IPS-11a (cell line): ENCODE results near the gene PACRG.
"Not testable (repeated sequence)": the region's sequence is repeated elsewhere in the genome, so short reads cannot be mapped to it uniquely, and the experiment has no call there.

Experiments
- H3K4me3 ChIP-seq: one replicate; pipeline ENCODE4 v1.5.1; 2013; ENCODE audit warnings: low read depth, low read length, control low read depth

PACRG gene

DNA sequence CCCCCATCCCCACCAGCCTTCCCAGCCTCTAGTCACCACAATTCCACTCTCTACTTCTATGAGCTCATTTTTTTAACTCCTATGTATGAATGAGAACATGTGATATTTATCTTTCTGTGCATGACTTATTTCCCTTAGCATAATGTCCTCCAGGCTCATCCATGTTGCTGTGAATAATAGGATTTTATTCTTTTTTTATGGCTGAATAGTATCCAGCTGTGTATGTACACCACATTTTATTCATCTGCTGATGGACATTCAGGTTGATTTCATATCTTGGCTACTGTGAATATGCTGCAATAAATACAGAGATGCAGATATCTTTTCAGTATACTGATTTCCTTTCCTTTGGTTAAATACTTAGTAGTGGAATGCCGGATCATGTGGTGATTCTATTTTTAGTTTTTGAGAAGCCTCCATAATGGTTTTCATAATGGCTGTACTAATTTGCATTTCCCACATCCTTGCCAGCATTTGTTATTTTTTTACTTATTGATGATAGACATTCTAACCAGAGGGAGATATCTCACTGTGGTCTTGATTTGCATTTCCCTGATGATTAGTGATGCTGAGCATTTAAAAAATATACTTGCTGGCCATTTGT, 194.9 kb downstream of the PACRG start:
- no peak overlapping the region for H3K4me3 ChIP-seq

DNA sequence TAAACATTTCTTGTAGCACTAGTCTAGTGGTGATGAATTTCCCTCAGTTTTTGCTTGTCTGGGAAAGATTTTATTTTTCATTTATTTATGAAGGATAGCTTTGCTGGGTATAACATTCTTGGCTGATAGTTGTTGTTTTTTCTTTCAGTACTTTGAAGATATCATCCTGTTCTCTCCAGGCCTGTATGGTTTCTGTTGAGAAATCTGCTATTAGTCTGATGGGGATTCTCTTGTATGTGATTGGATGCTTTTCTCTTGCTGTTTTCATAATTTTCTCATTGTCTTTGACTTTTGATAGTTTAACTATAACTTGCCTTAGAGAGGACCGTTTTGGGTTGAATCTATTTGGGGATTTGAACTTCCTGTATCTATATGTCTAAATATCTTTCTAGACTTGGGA, 207.1 kb downstream of the PACRG start:
- H3K4me3 ChIP-seq, result no peak overlapping the region

DNA sequence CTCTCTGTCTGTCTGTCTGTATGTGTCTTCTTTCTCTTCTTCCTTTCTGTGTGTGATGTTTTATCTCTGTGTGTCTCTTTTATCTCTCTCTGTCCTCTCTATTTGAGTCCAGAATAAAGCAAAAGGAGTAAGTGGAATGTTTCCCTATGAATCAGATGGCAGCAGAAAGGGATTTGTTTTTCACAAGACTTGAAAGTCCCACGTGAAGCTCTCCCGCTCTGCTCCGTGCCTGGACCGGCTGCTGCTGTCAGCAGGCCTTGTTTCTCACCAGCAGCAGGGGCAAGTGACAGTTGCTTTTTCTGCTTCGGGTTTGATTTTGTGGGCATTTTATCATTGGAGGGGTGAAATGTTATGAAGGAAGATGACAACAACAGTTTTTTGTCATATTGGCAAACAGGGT, 212.7 kb downstream of the PACRG start:
- no peak overlapping the region for H3K4me3 ChIP-seq

DNA sequence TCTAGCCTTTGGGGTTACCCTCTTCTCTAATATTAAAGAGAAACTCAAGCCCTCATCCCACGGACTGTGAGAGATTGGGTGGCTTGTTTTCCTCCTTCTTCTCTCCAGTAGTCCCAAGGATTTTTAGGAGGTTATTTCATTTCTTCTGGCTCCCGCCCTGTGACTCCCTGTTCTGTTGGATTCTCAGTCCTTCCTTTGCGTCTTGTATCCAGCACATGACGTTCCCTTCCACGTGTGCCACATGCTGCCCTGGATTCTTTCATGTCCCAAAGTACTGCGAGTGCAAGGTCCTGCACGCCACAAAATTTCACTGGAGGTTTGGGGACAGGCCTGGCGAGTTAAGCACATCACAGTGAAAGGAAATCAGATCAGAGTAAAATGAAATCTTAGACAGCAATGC, 213.4 kb downstream of the PACRG start:
- H3K4me3 ChIP-seq, result no peak overlapping the region

DNA sequence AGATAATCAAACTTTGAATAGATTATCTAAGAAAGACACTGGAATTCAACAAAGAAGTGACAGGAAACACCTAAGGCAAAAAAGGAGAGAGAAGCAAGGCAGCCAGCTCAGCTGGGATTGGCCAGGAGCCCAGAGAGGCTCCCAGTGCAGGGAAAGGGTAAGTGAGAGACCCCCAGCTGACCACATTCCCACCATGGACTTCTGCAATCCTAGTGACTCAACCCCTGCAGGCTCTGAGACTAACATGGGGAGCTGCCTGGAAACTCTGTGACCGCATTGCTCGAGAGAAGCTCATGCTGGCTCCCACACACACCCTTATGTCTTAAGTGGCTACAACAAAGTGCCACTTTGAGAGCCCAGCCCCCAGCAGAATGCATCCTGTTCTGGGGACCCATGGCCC, 215.1 kb downstream of the PACRG start:
- H3K4me3 ChIP-seq, result no peak overlapping the region

DNA sequence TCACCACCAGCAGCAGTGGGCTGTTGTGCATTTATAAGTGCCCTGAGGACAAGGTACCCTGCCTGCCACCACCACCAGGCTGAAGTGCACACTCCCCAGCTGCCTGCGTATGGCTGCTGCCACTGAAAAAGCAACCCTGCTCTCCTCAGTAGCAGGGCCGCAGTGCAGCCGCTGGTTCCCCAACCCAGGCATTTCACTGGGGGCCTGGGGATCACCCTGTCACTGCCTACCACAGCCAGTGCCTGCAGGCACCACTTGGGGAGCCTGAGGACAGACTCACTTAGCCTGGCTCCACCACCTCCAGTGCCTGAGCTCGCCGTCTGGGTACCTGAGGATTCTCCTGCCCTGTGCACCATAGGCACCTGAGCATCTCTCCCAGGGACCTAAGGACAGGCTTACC, 215.6 kb downstream of the PACRG start:
- H3K4me3 ChIP-seq, result no peak overlapping the region

DNA sequence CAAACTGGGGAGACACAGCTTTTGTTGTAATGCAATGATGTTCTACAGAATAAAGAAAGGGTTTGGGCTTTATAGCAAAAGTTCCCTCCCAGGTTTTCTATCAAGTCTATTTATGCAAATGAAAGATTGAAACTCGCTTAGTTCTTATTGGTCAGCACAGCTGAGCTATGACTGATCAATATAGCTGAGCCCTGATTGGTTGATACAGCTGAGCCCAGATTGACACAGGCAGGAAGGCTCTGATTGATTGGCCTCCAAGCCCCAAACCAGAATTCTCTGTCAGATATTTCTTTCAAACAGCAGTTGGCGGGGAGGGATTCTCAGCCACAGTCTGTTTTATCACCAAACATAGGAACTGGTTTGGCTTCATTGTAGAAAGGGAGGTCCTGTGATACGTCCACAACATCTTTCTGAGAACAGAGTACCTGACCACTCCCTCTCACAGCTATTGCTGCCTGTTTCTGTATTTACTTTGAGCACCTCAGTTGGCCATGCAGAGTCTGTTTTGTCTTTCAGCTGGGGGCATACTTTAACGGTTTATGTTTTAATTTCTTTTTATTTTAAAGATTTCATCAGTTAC, 223.5 kb downstream of the PACRG start:
- H3K4me3 ChIP-seq, result no peak overlapping the region

DNA sequence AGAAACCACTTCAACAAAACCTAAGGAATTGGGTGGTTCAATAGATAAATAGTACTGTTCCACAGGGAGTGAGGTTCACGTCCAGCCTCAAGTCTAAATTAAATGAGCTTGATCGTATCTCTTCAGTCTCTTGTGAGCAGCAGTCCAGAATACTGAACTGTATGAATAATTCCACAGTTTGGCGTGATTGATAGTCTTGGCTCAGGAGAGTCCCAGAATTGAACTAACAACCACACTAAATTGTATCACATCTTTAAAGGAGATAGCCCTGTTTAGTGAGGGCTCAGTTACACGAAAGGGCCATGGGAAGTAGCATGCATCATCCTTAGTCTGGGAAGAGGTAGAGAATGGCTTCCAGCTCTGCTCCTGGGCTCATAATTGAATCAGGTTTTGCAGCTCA, 224.6 kb downstream of the PACRG start:
- no peak overlapping the region for H3K4me3 ChIP-seq

- no peak overlapping the region for H3K4me3 ChIP-seq
Measured at GRCh38 chr6:162957062-162957461, 229.3 kb downstream of the PACRG start.

- H3K4me3 ChIP-seq, result no peak overlapping the region
Measured at GRCh38 chr6:162960679-162961457, 233.1 kb downstream of the PACRG start.

GRCh38 chr6:162962093-162962492, 234.3 kb downstream of the PACRG start:
- H3K4me3 ChIP-seq, result no peak overlapping the region

DNA sequence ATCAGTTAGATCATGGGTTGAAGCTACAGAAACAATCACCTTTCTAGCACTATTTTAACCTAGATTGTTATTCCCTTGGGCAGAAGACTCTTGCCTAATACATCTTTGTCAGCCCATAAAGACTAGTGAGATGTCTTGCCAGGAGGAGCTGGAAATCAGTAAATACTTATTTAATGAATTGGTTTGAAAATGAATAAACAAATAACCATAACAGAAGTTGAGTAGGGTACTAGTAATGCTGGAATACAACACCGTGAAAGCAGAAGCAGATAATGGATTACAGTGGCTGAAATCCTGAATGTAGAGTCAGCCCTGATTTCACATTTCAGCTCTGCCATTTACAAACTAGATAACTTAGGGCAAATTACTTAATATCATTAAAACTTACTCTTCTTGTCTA, 236.1 kb downstream of the PACRG start:
- H3K4me3 ChIP-seq, result no peak overlapping the region

DNA sequence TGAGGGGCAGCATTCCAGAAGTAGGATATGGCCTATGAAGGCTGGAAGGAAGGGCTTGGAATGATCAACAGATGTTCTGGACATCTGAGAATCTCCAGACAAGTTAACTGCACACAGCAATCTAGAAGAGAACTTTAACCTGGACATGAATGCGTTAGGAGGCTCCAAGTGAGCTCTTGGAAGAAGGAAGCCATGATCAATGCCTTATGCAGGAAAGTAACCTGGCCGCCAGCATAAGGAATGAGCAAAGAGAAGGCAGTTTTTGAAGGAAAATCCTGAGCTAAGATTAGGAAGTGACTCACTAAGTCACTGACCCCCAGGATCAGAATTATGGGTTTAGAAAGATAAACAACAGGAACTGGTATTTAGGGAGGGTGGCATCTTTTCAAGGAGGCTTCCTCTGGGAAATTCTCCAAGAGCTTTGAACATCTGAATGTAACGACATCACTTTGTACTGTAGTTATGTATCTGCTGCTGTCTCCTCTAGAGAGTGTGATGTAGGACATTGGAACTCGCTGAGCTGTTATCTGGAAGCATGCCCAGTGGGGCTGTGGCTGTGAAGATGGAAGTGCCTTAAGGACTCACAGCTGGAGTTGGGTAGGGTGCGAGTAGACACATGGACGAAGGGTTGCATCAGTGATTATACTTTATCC, 236.8 kb downstream of the PACRG start:
- H3K4me3 ChIP-seq, result no peak overlapping the region

DNA sequence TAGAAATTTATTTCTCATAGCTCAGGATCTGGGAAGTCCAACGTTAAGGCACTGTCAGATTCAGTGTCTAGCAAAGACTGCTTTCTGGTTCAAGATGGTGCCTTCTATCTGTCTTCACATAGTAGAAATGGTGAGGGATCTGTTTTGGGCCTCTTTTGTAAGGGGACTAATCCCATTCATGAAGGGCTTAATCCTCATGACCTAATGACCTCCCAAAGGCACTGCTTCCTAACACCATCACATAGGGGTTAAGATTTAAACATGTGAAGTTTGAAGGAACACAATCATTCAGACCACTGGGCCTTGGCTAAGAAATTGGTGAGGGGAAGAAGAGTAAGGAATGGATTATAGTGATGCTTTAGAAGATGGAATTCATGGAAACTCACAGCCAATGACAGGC, 237.6 kb downstream of the PACRG start:
- no peak overlapping the region for H3K4me3 ChIP-seq

GRCh38 chr6:162970246-162970645, 242.5 kb downstream of the PACRG start:
- H3K4me3 ChIP-seq, result no peak overlapping the region

GRCh38 chr6:162971356-162971755, 243.6 kb downstream of the PACRG start:
- no peak overlapping the region for H3K4me3 ChIP-seq

- H3K4me3 ChIP-seq, result no peak overlapping the region
Measured at GRCh38 chr6:162973151-162973872, 245.5 kb downstream of the PACRG start.

GRCh38 chr6:162973980-162974379, 246.2 kb downstream of the PACRG start:
- H3K4me3 ChIP-seq, result no peak overlapping the region

DNA sequence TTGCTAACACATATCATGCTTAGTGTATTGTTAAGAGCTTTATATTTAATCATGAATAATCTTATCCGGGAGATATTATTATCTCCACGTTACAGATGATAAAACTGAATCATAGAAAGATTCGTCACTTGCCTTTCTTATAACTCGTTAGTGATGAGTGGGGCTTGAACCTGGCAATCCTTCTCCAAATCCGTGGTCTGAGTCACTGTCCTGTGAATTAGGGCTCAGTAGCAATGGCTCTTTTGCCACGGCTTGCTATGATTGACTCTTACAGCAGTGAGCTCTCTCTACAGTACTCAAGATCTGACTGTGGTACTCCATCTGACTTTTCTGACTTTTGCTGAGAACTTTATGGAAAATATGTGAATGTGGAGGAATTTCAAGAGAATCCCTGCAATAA, 246.9 kb downstream of the PACRG start:
- no peak overlapping the region for H3K4me3 ChIP-seq

- H3K4me3 ChIP-seq, result no peak overlapping the region
Measured at GRCh38 chr6:162976141-162976540, 248.4 kb downstream of the PACRG start.

GRCh38 chr6:162983234-162983633, 255.5 kb downstream of the PACRG start:
- H3K4me3 ChIP-seq, result not testable (repeated sequence)
